ENCODE measurements around the gene CORO7.

Gene CORO7

GRCh38 chr16:4333308-4333638, 83.1 kb downstream of the CORO7 start:
- TF ChIP-seq ZNF274 (IDR thresholded peaks at IDR 0.05; ENCODE audit: low read depth, low read length), result no peak
- H3K4me3 ChIP-seq (ENCODE audit: low read length), result no peak overlapping the region

GRCh38 chr16:4332623-4333307, 83.6 kb downstream of the CORO7 start:
- TF ChIP-seq ZNF274 (IDR thresholded peaks at IDR 0.05; ENCODE audit: low read depth, low read length), result no peak
- H3K4me3 ChIP-seq (ENCODE audit: low read length), result no peak overlapping the region

GRCh38 chr16:4332083-4332482, 84.3 kb downstream of the CORO7 start:
- no peak for TF ChIP-seq ZNF274 (IDR thresholded peaks at IDR 0.05; ENCODE audit: low read depth, low read length)
- H3K4me3 ChIP-seq (ENCODE audit: low read length), result no peak overlapping the region

GRCh38 chr16:4330277-4330874, 86.0 kb downstream of the CORO7 start:
- TF ChIP-seq ZNF274 (IDR thresholded peaks at IDR 0.05; ENCODE audit: low read depth, low read length), result no peak
- no peak overlapping the region for H3K4me3 ChIP-seq (ENCODE audit: low read length)

DNA sequence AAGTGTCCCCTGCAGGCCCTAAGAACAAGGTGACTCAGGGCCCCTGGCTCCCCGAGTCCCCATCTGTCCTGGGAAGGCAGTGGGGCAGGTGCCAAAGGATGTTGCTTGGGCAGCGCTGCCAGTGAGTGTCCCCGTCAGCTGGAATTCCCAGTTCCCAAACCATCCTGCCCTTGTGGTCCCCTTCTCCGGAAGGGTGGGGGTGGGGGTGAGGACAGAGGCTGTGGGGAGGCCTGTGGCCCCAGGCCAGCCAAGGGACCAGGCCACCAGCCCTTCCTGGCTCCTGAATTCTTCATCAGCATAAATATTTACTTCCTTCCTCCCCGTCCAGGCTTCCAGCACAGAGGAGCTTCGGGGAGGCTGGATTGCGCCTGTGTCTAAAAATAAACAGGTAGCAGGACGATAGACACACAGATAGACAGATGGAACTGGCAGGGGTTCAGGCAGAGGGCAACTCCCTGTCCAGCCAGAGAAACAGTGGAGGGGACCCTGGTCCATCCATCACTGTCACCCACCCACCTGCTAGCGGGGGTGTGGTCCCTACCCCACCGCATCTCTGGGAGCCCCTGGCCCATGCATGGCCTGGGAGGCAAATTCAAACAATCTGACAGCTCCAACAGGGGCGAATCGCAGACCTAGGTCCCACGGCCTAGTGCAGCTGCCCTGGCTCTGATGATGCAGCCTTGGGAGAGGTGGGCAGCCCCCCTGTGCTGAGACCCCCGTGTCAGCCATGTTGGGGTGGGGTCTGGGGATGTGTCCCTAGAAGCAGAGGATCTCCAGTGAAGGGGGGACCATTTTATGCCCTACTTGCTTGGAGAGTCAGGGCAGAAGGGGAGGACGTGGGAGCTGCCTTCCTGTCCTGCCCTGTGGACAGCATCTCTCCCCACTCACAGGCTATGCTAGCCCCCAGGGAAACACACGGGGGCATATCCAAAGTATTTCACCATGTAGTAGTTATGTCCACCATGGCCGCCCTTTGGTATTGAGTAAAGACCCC, 87.3 kb downstream of the CORO7 start:
- no peak for TF ChIP-seq ZNF274 (IDR thresholded peaks at IDR 0.05; ENCODE audit: low read depth, low read length)
- no peak overlapping the region for H3K4me3 ChIP-seq (ENCODE audit: low read length)

- no peak for TF ChIP-seq ZNF274 (IDR thresholded peaks at IDR 0.05; ENCODE audit: low read depth, low read length)
- peak overlapping the region; percentile 5; the same call in 1 of the 2 replicates for H3K4me3 ChIP-seq (ENCODE audit: low read length)
These were observed 88.2 kb downstream of the CORO7 start for GRCh38 chr16:4328046-4328781.

- peak overlapping the region; percentile 5; the same call in 1 of the 2 replicates for H3K4me3 ChIP-seq (ENCODE audit: low read length)
- no peak for TF ChIP-seq ZNF274 (IDR thresholded peaks at IDR 0.05; ENCODE audit: low read depth, low read length)
These were observed 88.9 kb downstream of the CORO7 start for GRCh38 chr16:4327386-4328045.

- no peak overlapping the region for H3K4me3 ChIP-seq (ENCODE audit: low read length)
- TF ChIP-seq ZNF274 (IDR thresholded peaks at IDR 0.05; ENCODE audit: low read depth, low read length), result no peak
These were observed 91.1 kb downstream of the CORO7 start for GRCh38 chr16:4325253-4325758.

DNA sequence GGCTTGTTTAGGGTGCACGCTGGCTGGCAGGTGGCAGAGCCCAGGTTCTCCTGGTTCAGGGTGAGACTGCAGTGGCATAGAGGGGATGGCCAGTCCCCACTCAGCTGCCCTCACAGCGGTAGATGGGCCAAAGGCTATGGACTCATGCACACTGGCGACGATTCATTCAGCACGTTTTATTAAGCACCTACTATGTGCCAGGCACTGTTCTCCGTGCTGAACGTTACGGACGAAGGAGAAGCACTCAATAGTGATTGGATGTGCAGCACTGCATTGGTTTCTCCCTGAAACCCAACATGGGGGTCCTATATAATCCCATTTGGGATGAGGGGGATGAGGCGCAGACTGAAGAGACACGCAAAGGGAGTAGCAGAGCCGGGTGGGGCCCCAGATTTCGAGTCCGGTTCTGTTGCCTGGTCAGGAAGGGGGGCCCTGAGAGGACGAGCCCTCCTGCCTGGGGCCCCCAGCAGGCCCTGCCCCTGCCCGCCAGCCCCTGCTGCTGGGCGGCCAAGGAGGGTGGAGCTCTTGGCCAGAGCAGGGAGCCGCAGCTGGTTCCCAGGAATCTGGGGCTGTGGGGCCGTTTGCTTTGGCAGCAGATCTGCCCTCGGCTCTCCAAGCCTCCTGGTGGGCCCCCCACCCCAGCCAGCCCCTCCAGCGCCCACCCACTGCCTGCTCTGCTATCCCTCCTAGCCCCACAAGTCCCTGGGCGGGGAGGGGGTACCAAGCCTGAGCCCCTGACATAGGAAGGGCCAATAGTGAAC, 91.7 kb downstream of the CORO7 start:
- H3K4me3 ChIP-seq (ENCODE audit: low read length), result no peak overlapping the region
- TF ChIP-seq ZNF274 (IDR thresholded peaks at IDR 0.05; ENCODE audit: low read depth, low read length), result no peak

GRCh38 chr16:4323845-4324488, 92.4 kb downstream of the CORO7 start:
- no peak overlapping the region for H3K4me3 ChIP-seq (ENCODE audit: low read length)
- no peak for TF ChIP-seq ZNF274 (IDR thresholded peaks at IDR 0.05; ENCODE audit: low read depth, low read length)

DNA sequence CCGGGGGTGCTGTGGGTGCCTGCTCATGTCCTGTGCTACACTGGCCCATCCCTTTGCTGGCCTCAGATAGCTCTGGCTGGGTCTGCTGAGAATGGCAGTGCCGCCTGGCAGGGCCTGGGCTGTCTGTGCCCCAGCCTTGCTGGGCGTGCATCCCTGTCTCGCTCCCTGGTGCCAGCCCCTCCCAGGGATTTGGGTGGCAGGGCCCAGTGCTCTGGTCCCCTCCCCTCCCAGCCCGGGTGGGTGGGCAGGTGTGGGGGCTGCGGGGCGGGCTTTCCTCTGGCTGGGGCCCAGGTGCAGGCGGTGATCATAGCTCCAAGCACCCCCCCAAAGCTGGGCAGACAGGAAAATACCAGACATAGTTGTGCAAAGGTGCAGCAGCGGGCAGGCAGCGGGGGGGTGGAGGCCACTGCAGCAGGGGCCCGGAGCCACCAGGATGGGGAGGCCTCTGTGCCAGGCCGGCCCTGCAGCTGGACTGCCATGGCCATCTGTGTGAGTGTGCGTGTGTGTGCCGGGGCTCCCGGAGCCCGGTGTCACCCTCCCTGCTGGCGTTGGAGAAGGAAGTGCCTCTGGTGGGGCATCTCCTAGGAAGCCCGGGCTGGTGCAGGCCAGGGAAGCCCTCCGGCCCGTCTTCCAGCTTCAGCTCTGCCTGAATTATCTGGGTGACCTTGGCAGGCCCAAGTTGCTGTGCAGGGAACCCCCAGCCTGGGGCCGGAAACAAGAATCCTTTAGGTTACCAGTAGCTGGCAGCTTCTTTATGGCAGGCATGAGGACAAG, 93.1 kb downstream of the CORO7 start:
- TF ChIP-seq ZNF274 (IDR thresholded peaks at IDR 0.05; ENCODE audit: low read depth, low read length), result no peak
- H3K4me3 ChIP-seq (ENCODE audit: low read length), result no peak overlapping the region
